ENCODE measurements around the gene CACNB2.

Gene CACNB2

DNA sequence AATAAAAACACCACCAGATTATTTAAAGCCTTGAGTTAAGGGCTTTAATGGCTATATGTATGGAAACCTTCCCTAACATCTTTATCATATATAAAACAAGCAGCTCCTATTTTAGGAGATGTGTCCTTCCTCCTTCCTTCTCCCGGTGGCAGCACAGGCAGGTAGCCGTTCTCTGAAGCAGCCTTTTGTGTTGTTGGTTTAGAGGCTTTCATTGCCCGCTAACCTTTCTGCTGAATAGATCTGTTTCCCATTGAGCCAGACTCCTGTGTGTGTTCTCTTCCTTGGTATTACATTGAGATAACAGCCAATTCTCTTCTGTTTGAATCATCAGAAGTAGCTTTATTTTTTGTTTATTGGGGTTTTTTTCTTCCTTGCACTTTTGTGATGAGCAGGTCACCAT, 131.3 kb downstream of the CACNB2 start:
- intact Hi-C loops (cut with DNase I; ENCODE audit: low total_unique reads), result no loop called here

DNA sequence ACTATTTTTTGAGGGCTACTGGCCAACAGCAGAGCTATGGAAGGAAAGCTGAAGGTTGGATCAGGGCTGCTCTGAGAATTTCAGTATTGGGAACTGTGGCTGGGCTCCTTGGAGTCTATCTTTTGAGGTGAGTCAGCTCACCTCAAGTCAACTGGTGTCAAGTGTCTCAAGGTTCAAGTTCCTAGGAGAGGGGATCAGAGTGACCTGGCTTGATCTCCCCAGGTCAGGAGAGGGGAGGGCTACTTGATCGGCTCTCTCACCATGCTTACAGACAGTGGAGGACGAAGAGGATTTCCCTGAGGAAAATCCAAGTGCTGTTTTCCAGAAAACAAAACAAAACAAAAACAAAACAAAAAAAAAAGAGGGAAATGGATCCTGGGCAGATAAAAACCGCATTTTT, 132.8 kb downstream of the CACNB2 start:
- no peaks in the 10 kb centered on the region for H3K27me3 ChIP-seq
- intact Hi-C loops (cut with DNase I; ENCODE audit: low total_unique reads), result no loop called here

More for the DNA sequence above, 131.3 kb downstream of the CACNB2 start:
- Histone ChIP-seq H3K9me3 (no peaks in the 10 kb centered on the region), H3K4me1 (no peaks in the 10 kb centered on the region), H3K36me3 (no peaks in the 10 kb centered on the region), H3K4me3 (no peak overlapping the region), H3K27me3 (no peaks in the 10 kb centered on the region), H3K27ac (no peak overlapping the region)
- no peak for DNase-seq
- no peak for TF ChIP-seq CTCF (IDR thresholded peaks at IDR 0.05)

GRCh38 chr10:18278181-18278580, 138.0 kb downstream of the CACNB2 start:
- no peaks in the 10 kb centered on the region for H3K4me1 ChIP-seq
- no peak overlapping the region for H3K4me3 ChIP-seq
- DNase-seq, result no peak
- H3K36me3 ChIP-seq, result no peaks in the 10 kb centered on the region
- intact Hi-C loops (cut with DNase I; ENCODE audit: low total_unique reads), result no loop called here
- no peak overlapping the region for H3K27ac ChIP-seq
- no peaks in the 10 kb centered on the region for H3K9me3 ChIP-seq
- H3K27me3 ChIP-seq, result no peaks in the 10 kb centered on the region
- no peak for TF ChIP-seq CTCF (IDR thresholded peaks at IDR 0.05)

More for the DNA sequence above, 132.8 kb downstream of the CACNB2 start:
- Histone ChIP-seq H3K36me3 (no peaks in the 10 kb centered on the region), H3K4me3 (no peak overlapping the region), H3K4me1 (no peaks in the 10 kb centered on the region), H3K9me3 (no peaks in the 10 kb centered on the region), H3K27ac (no peak overlapping the region)
- DNase-seq, result no peak
- TF ChIP-seq CTCF (IDR thresholded peaks at IDR 0.05), result no peak

GRCh38 chr10:18279173-18279572, 138.9 kb downstream of the CACNB2 start:
- Histone ChIP-seq H3K27me3 (no peaks in the 10 kb centered on the region), H3K4me1 (no peaks in the 10 kb centered on the region), H3K27ac (no peak overlapping the region), H3K36me3 (no peaks in the 10 kb centered on the region), H3K4me3 (no peak overlapping the region), H3K9me3 (no peaks in the 10 kb centered on the region)
- no peak for DNase-seq
- no peak for TF ChIP-seq CTCF (IDR thresholded peaks at IDR 0.05)
- intact Hi-C loops (cut with DNase I; ENCODE audit: low total_unique reads), result no loop called here

DNA sequence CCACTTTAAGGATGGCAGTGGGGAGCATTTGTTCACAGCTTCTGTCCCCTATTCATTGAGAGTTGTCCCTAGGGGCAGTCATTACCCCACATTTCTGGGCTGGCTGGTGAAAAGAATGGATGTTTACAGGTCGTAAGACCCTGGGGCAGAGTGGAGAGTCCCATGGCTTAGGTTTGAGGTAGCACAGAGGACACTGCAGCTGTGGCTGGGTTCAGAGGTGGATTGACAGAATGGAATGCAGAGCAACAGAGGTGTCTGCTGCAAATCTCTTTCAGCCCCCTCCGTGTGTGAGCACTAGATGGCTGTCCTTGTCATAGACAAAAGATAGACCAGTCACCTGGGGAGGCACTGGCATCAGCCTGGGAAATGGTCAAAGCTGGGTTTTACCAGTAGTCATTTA, 141.9 kb downstream of the CACNB2 start:
- no peaks in the 10 kb centered on the region for H3K36me3 ChIP-seq
- intact Hi-C loops (cut with DNase I; ENCODE audit: low total_unique reads), result no loop called here
- no peaks in the 10 kb centered on the region for H3K27me3 ChIP-seq
- no peak for DNase-seq
- H3K9me3 ChIP-seq, result no peaks in the 10 kb centered on the region
- no peak overlapping the region for H3K4me3 ChIP-seq
- H3K27ac ChIP-seq, result no peak overlapping the region
- H3K4me1 ChIP-seq, result no peaks in the 10 kb centered on the region
- TF ChIP-seq CTCF (IDR thresholded peaks at IDR 0.05), result no peak

- no peak for DNase-seq
- intact Hi-C loops (cut with DNase I; ENCODE audit: low total_unique reads), result no loop called here
- Histone ChIP-seq H3K9me3 (no peaks in the 10 kb centered on the region), H3K27me3 (no peaks in the 10 kb centered on the region), H3K36me3 (no peaks in the 10 kb centered on the region), H3K4me1 (no peaks in the 10 kb centered on the region), H3K27ac (no peak overlapping the region), H3K4me3 (no peak overlapping the region)
- TF ChIP-seq CTCF (IDR thresholded peaks at IDR 0.05), result no peak
These were observed 150.6 kb downstream of the CACNB2 start for GRCh38 chr10:18290651-18291313.
